NCI-H1417 treated with DMSO at 0.1 percent for 48 hours (cell line): ENCODE data around the gene ITIH1.
"Not testable (repeated sequence)": the region's sequence is repeated elsewhere in the genome, so short reads cannot be mapped to it uniquely, and the experiment has no call there.

Experiments
- DNase-seq: peaks from one replicate; lab custom pipeline; 2025; lab: John Stamatoyannopoulos, UW

Gene ITIH1

GRCh38 chr3:52774066-52774713, 3.2 kb upstream of the ITIH1 start:
- DNase-seq = no peak

- DNase-seq = no peak
Measured at GRCh38 chr3:52774901-52775864, 2.2 kb upstream of the ITIH1 start.

- DNase-seq = no peak
Measured at GRCh38 chr3:52775877-52776276, 1.5 kb upstream of the ITIH1 start.

- not testable (repeated sequence) for DNase-seq
Measured at GRCh38 chr3:52776486-52776885, 913 bp upstream of the ITIH1 start.

- DNase-seq = no peak
Measured at GRCh38 chr3:52777959-52778805, 783 bp downstream of the ITIH1 start.

- DNase-seq = no peak
Measured at GRCh38 chr3:52779011-52779836, 1.8 kb downstream of the ITIH1 start.

GRCh38 chr3:52779837-52780585, 2.6 kb downstream of the ITIH1 start:
- no peak for DNase-seq

GRCh38 chr3:52781741-52782140, 4.3 kb downstream of the ITIH1 start:
- no peak for DNase-seq

GRCh38 chr3:52782412-52783210, 5.2 kb downstream of the ITIH1 start:
- DNase-seq = no peak

- DNase-seq = no peak
Measured at GRCh38 chr3:52783211-52783555, 5.8 kb downstream of the ITIH1 start.

GRCh38 chr3:52784021-52784621, 6.7 kb downstream of the ITIH1 start:
- no peak for DNase-seq

GRCh38 chr3:52784931-52785590, 7.7 kb downstream of the ITIH1 start:
- DNase-seq = no peak

GRCh38 chr3:52786330-52787215, 9.2 kb downstream of the ITIH1 start:
- DNase-seq = no peak

GRCh38 chr3:52787246-52787645, 9.8 kb downstream of the ITIH1 start:
- no peak for DNase-seq

GRCh38 chr3:52787672-52788625, 10.6 kb downstream of the ITIH1 start:
- DNase-seq = no peak

GRCh38 chr3:52788890-52789745, 11.7 kb downstream of the ITIH1 start:
- no peak for DNase-seq
